HG03439 (cell line): ENCODE results near the gene ZNF284.

ENCODE experiments used
- ATAC-seq: cut with Tn5 transposase; IDR thresholded peaks from one replicate; pipeline ENCODE4 v1.9.1; 2021; ENCODE audit warnings: mild to moderate bottlenecking, moderate library complexity; ENCODE audit not compliant: unreplicated experiment

The ZNF284 gene

GRCh38 chr19:44071824-44072542 lies at the start of gene ZNF284:
ZNF284 (plus strand) TSS chr19:44072159; CDS start chr19:44076390, 4,231 bp downstream.
- peak; percentile 85 for ATAC-seq

- no peak for ATAC-seq
Measured at GRCh38 chr19:44024900-44025216, 47.1 kb upstream of the ZNF284 start.

- ATAC-seq = peak; percentile 94
Measured at GRCh38 chr19:44025217-44025936, 46.6 kb upstream of the ZNF284 start, which contains the start of gene ZNF222. ZNF222 (plus strand) TSS chr19:44025379; CDS start chr19:44025437, 58 bp downstream.

DNA sequence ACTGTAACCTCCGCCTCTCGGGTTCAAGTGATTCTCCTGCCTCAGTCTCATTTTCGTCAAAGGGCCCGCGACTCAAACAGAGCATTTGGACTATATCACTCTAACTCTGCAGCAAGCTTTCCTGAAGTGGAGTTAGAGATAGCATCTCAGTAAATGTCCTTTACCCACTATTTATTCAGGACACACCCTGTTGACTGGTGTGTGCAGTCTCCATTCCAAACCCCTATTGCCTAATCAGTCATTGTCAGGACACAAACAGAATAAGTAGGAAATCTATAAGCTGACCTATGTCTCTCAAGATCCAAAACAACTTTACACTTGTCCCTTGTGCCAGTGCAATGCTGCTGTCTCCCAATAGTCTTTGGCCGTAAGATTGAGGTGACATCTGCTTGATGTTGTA lies 45.3 kb upstream of the ZNF284 start:
- ATAC-seq = no peak

DNA sequence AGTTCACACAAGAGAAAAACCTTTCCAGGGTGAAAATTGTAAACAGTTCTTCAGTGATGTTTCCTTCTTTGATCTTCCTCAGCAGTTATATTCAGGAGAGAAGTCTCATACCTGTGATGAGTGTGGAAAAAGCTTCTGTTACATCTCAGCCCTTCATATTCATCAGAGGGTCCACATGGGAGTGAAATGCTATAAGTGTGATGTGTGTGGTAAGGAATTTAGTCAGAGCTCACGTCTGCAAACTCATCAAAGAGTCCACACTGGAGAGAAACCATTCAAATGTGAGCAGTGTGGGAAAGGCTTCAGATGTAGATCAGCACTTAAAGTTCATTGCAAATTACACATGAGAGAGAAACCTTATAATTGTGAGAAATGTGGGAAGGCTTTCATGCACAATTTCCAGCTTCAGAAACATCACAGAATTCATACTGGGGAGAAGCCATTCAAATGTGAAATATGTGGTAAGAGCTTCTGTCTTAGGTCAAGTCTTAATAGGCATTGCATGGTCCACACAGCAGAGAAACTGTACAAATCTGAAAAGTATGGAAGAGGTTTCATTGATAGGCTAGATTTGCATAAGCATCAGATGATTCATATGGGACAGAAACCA lies 39.9 kb upstream of the ZNF284 start:
- no peak for ATAC-seq

DNA sequence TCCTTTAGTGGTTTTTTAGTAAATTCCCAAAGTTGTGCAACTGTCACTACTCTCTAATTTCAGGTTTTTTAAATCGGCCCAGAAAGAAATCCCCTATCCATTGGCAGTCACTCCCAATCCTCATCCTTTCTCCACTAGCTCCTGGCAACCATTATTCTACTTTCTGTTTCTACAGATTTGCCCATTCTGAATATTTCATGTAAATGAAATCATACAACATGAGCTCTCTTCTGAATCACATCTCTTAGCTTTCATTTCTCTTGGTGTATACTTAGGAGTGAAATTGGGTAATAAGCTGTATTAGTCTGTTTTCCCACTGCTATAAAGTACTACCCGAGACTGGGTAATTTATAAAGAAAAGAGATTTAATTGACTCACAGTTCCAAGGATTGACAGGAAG lies 29.8 kb upstream of the ZNF284 start:
- no peak for ATAC-seq

DNA sequence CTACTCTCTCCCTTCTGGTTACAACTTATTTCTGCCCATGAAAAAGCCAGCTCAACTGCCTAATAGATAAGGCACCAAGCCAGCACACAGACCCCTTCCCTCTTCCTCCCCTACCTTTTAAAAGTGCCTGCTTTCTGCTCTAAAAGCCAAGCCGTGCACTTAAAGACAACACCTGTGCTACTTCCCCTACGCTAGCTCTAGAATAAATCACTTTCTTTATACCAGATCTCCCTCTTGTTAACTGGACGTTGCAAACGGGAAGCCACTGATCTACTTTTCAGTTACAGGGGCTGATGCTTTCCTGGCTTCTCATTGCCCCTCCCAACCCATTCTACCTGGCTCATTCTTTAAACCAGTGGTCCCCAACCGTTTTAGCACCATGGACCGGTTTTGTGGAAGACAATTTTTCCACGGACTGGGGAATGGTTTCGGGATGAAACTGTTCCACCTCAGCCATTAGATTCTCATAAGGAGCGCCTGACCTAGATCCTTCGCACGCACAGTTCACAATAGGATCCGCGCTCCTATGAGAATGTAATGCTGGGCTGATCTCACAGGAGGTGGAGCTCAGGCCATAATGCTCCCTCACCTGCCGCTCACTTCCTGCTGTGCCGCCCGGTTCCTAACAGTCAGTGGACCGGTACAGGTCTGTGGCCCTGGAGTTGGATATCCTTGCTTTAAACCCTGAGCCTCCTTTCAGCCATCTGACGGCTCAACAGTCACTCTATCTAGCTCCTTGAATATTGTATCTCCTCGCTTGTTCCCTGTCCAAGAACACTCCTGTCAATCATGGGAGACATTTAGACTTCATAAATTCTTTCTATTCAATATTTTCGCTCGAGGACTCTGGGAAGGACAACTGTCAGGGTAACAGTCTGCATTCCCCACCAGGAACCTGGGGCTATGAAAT lies 21.0 kb upstream of the ZNF284 start:
- no peak for ATAC-seq

DNA sequence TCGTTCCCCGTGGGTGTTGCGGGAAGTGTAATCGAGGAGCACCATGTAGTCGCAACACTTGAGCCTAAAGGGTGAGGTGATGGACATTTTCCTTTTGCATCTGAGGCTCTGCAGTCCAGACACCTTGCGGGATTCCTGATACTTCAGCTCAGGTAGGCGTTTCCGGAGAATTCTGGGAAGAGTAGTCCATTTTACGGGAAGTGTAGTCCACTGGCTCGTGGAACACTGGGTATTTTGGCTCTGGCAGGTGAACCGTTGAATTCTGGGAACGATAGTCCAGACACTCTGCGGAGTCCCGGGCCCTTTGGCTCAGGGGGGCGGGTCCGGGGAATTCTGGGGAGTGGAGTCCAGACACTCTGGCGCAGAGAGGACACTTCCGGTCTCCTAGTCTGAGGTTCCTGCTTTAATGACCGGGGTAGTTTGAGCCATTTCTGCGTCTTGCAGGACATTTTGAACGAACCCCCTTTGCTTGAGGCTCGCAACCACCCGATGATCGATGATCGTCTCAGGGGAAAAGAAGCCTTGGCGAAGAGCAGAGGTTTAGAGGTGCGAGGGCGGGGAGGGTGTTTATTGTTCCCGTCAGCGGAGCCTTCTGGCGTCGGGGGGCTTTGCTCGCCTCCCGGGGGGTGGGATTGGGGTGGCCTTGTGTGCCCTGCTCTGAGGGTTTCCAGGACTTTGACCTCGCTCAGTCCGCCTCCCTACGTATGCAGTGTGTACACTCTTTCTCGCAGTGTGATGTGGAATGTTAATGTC lies 20.1 kb upstream of the ZNF284 start, which contains the start of gene ZNF223:
Gene ZNF223, plus strand, starts transcription at position 387 of the 753 bp plus-strand sequence. CDS start 3,141 bp downstream, outside the sequence.
- ATAC-seq = no peak

DNA sequence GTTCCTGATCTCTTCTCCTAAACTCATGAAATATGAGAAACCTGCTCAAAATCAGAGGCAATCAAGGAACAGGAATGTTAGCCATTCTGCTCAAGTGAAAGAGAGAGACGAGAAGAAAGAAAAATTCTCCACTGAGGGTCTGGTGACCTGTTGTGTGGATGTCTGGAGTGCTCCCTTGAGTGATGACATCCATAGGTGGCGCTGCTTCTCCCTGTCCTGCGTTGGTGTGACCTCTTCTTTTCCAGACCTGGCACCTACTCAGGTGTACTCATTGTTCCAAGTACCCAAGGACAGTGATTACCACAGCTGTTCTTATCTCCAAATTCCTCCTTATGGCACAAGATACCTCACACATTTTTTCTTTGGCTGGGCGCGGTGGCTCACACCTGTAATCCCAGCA lies 16.1 kb upstream of the ZNF284 start:
- ATAC-seq = no peak

- no peak for ATAC-seq
Measured at GRCh38 chr19:44059229-44059628, 12.7 kb upstream of the ZNF284 start.

- ATAC-seq = no peak
Measured at GRCh38 chr19:44061038-44061437, 10.9 kb upstream of the ZNF284 start.

- ATAC-seq = no peak
Measured at GRCh38 chr19:44066305-44066704, 5.7 kb upstream of the ZNF284 start.

- no peak for ATAC-seq
Measured at GRCh38 chr19:44069415-44069814, 2.5 kb upstream of the ZNF284 start.

GRCh38 chr19:44072543-44073401 lies 813 bp downstream of the ZNF284 start:
- no peak for ATAC-seq

DNA sequence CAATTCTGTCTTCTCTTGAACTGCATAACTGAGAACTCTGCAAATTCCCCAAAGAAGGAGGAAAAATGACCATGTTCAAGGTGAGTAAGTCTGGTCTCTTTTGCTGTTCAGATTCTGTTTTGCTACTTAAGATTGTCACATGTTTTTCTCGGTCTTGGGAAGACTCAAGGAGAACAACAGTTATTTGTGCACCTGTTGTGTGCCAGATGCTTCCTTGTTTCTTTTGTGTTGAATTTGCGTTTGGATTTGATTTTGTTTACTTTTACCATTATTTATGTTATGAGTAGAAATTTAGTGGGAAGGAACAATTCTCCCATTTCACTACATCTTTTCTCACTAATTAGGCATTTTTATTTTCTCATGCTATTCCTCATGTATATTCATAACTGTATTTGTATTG lies 4.4 kb downstream of the ZNF284 start:
- ATAC-seq = no peak

GRCh38 chr19:44092108-44092507 lies 20.1 kb downstream of the ZNF284 start:
- no peak for ATAC-seq

DNA sequence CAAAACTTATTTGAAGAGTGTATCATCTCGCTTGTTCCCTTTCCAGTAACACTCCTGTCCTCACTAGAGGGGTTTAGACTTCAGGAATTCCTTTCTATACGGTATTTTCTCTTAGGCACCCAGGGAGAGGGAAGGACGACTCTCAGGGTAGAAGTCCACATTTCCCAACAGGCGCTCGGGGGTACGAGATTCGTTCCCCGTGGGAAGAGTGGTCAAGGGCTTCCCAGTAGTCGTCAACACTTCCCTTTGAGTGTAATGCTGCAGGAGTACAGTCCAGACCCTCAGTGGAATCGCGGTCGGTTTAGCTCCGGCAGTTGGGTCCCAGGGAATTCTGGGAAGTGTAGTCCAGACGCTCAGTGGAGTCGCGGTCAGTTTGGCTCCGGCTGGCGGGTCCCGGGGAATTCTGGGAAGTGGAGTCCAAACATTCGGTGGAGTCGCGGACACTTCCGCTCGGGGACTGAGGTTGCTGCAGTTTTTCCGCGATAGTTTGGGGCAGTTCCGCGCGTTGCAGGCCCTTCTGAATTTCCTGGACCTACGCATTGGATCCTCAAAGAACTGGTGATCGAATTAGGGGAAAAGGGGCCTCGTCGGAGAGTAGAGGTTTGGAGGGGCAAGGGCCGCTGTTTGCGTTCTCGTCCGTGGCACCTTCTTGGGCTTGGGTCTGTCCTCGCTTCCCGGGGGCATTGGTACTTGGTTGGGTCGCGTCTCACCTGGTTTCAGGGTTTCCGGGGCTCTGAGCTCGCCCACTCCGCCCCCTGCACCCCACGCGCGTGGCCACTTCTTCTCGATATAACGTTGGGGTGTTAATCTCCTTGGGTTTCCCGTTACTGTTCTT lies 22.2 kb downstream of the ZNF284 start, which contains the start of gene ZNF224:
Gene ZNF224, plus strand, starts transcription at position 431 of the 835 bp plus-strand sequence. CDS start 3,513 bp downstream, outside the sequence.
- ATAC-seq = peak; percentile 87

- ATAC-seq = no peak
Measured at GRCh38 chr19:44107751-44108150, 35.8 kb downstream of the ZNF284 start.
